Neural cell (in vitro differentiated cells): ENCODE measurements around the gene NQO1. TPM values are rescaled to one million over a fixed set of nuclear protein-coding genes. Genes with fewer than 3 reads are reported as not detected.

ENCODE experiments used
- H2AFZ ChIP-seq: fragments of 200-600, 300-800 bp; sonication (generic), shearing (Covaris generic); 2 replicates; pipeline ENCODE4 v1.6.0; 2014; ENCODE audit warnings: low read depth, mild to moderate bottlenecking, antibody characterized with exemption, low read length, moderate library complexity
- H3F3A ChIP-seq: fragments of 200-600 bp; shearing (Covaris generic); 2 replicates; pipeline ENCODE4 v1.6.1; 2016; ENCODE audit warnings: mild to moderate bottlenecking, moderate library complexity, mixed read lengths, antibody characterized with exemption, low read length; ENCODE audit not compliant: insufficient read depth, poor library complexity, severe bottlenecking
- H3K27ac ChIP-seq: fragments of 200-600, 300-800 bp; sonication (generic), shearing (Covaris generic); 2 replicates; pipeline ENCODE4 v1.5.1; 2014; ENCODE audit warnings: mild to moderate bottlenecking, low read length, moderate library complexity
- H3K27me3 ChIP-seq: fragments of 300-800, 200-600 bp; sonication (generic), shearing (Covaris generic); 2 replicates; pipeline ENCODE4 v1.6.0; 2014; ENCODE audit warnings: mild to moderate bottlenecking, low read depth, low read length, moderate library complexity; ENCODE audit not compliant: insufficient read depth
- H3K36me3 ChIP-seq: fragments of 300-800, 200-600 bp; sonication (generic), shearing (Covaris generic); 2 replicates; pipeline ENCODE4 v1.5.1; 2014; ENCODE audit warnings: mild to moderate bottlenecking, antibody characterized with exemption, low read length, moderate library complexity; ENCODE audit not compliant: insufficient read depth
- H3K4me2 ChIP-seq: fragments of 300-800, 200-600 bp; sonication (generic), shearing (Covaris generic); 2 replicates; pipeline ENCODE4 v1.6.0; 2014; ENCODE audit warnings: mild to moderate bottlenecking, low read length
- H3K4me3 ChIP-seq: fragments of 300-800, 200-600 bp; sonication (generic), shearing (Covaris generic); 2 replicates; pipeline ENCODE4 v1.5.1; 2014; ENCODE audit warnings: mild to moderate bottlenecking, low read length, moderate library complexity
- H3K79me2 ChIP-seq: fragments of 200-600 bp; shearing (Covaris generic); replicated peaks from 2 replicates; pipeline ENCODE4 v1.6.0; 2014; ENCODE audit warnings: mild to moderate bottlenecking, low read length, moderate library complexity; ENCODE audit not compliant: insufficient read depth
- H3K9ac ChIP-seq: fragments of 300-800, 200-600 bp; sonication (generic), shearing (Covaris generic); 2 replicates; pipeline ENCODE4 v1.6.1; 2016; ENCODE audit warnings: mild to moderate bottlenecking, low read length, mixed read lengths
- H3K9me2 ChIP-seq: fragments of 200-600 bp; shearing (Covaris generic); 2 replicates; pipeline ENCODE4 v1.6.1; 2016; ENCODE audit warnings: mild to moderate bottlenecking, low read length, mixed read lengths; ENCODE audit not compliant: insufficient read depth
- H3K9me3 ChIP-seq: fragments of 200-600, 300-800 bp; sonication (generic), shearing (Covaris generic); 2 replicates; pipeline ENCODE4 v1.6.1; 2016; ENCODE audit warnings: mild to moderate bottlenecking, mixed run types, low read length, moderate library complexity, mixed read lengths
- H4K20me1 ChIP-seq: fragments of 200-600 bp; shearing (Covaris generic); 2 replicates; pipeline ENCODE4 v1.6.1; 2016; ENCODE audit warnings: mild to moderate bottlenecking, mixed run types; ENCODE audit not compliant: insufficient read depth
- EP300 ChIP-seq: fragments of 450-650 bp; conservative IDR thresholded peaks from 2 replicates; pipeline ENCODE4 v1.6.1; 2014; ENCODE audit warnings: antibody characterized with exemption, mild to moderate bottlenecking, moderate library complexity; ENCODE audit not compliant: poor library complexity, severe bottlenecking
- EZH2 ChIP-seq: fragments of 200-600, 300-800 bp; shearing (Covaris generic), sonication (generic); IDR thresholded peaks from 2 replicates; pipeline ENCODE4 v1.6.1; 2014; ENCODE audit warnings: antibody characterized with exemption, low read length, borderline replicate concordance, mild to moderate bottlenecking; ENCODE audit not compliant: insufficient read depth, poor library complexity, severe bottlenecking
- MXI1 ChIP-seq: fragments of 450-650 bp; conservative IDR thresholded peaks from 2 replicates; pipeline ENCODE4 v1.6.1; 2014; ENCODE audit warnings: antibody characterized with exemption, mild to moderate bottlenecking; ENCODE audit not compliant: poor library complexity, severe bottlenecking
- POLR2AphosphoS5 ChIP-seq: IDR thresholded peaks from 2 replicates; pipeline ENCODE4 v1.6.1; 2012
- RAD21 ChIP-seq: fragments of 450-650 bp; conservative IDR thresholded peaks from 2 replicates; pipeline ENCODE4 v1.6.1; 2014; ENCODE audit warnings: antibody characterized with exemption, mild to moderate bottlenecking, moderate library complexity
- SMC3 ChIP-seq: fragments of 450-650 bp; conservative IDR thresholded peaks from 2 replicates; pipeline ENCODE4 v1.6.1; 2014; ENCODE audit warnings: antibody characterized with exemption, mild to moderate bottlenecking, moderate library complexity; ENCODE audit not compliant: poor library complexity
- TAF1 ChIP-seq: IDR thresholded peaks from 2 replicates; pipeline ENCODE4 v1.6.1; 2012; ENCODE audit warnings: low read depth
- polyA plus RNA-seq: library from polyadenylated mRNA; depleted of rRNA; stranded (reverse); fragments of >200 nt; gene quantifications from 2 replicates; pipeline ENCODE4 v1.2.3, GENCODE V29; 2014
- TF ChIP-seq, protein P1 (sequence below): fragments of 450-650 bp; IDR thresholded peaks from 2 replicates; pipeline ENCODE4 v1.5.1; 2014; ENCODE audit warnings: antibody characterized with exemption, mild to moderate bottlenecking, moderate library complexity; ENCODE audit not compliant: poor library complexity, severe bottlenecking
- TF ChIP-seq, protein P2 (sequence below): IDR thresholded peaks from 2 replicates; pipeline ENCODE4 v1.6.1; 2012; ENCODE audit warnings: borderline replicate concordance

Gene NQO1
- polyA plus RNA-seq, 1 donor from 2014 or later = 5.1 TPM

DNA sequence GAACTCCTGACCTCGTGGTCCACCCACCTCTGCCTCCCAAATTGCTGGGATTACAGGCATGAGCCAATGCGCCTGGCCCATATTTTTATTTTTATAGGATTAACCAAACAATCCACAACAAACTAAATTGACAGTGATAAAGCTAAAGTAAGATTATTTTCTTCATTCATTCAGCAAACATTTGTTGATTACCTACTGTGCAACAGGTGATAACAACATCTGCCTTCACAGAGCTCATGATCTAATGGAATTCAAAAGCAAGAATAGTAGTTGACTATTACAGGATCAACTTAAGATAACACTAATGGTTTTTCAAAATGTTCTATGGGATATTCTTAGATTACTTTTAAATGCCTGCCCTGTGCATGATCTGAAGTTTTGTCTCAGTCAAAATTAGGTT, 37.8 kb downstream of the NQO1 start:
- no peaks in the 10 kb centered on the region for H3K36me3 ChIP-seq

DNA sequence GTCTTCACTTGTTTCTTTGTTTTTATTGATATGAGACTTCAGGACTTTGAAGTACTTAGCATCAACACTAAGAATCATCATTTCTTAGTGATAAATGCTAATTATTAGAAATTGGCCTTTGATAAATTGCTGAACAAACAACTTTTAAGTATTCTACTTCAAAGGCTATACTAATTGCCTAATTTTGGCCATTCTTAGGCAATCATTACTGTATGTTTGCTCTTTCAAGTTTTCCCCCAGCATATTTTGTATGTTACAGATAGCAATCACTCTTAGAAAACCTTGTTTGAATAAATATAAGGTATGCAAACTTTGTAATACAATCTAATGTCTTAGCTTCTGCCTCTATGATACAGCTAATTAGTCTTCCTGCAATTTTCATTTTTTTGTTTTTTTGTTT, 46.0 kb downstream of the NQO1 start:
- H3K9me2 ChIP-seq = no peaks in the 10 kb centered on the region
- TF ChIP-seq EP300 = no peak
- no peak for TF ChIP-seq MXI1
- TF ChIP-seq SMC3 = no peak
- TF ChIP-seq, protein P1, sequence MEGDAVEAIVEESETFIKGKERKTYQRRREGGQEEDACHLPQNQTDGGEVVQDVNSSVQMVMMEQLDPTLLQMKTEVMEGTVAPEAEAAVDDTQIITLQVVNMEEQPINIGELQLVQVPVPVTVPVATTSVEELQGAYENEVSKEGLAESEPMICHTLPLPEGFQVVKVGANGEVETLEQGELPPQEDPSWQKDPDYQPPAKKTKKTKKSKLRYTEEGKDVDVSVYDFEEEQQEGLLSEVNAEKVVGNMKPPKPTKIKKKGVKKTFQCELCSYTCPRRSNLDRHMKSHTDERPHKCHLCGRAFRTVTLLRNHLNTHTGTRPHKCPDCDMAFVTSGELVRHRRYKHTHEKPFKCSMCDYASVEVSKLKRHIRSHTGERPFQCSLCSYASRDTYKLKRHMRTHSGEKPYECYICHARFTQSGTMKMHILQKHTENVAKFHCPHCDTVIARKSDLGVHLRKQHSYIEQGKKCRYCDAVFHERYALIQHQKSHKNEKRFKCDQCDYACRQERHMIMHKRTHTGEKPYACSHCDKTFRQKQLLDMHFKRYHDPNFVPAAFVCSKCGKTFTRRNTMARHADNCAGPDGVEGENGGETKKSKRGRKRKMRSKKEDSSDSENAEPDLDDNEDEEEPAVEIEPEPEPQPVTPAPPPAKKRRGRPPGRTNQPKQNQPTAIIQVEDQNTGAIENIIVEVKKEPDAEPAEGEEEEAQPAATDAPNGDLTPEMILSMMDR = no peak
- no peak for TF ChIP-seq TAF1
- no peak for TF ChIP-seq POLR2AphosphoS5
- TF ChIP-seq, protein P2, sequence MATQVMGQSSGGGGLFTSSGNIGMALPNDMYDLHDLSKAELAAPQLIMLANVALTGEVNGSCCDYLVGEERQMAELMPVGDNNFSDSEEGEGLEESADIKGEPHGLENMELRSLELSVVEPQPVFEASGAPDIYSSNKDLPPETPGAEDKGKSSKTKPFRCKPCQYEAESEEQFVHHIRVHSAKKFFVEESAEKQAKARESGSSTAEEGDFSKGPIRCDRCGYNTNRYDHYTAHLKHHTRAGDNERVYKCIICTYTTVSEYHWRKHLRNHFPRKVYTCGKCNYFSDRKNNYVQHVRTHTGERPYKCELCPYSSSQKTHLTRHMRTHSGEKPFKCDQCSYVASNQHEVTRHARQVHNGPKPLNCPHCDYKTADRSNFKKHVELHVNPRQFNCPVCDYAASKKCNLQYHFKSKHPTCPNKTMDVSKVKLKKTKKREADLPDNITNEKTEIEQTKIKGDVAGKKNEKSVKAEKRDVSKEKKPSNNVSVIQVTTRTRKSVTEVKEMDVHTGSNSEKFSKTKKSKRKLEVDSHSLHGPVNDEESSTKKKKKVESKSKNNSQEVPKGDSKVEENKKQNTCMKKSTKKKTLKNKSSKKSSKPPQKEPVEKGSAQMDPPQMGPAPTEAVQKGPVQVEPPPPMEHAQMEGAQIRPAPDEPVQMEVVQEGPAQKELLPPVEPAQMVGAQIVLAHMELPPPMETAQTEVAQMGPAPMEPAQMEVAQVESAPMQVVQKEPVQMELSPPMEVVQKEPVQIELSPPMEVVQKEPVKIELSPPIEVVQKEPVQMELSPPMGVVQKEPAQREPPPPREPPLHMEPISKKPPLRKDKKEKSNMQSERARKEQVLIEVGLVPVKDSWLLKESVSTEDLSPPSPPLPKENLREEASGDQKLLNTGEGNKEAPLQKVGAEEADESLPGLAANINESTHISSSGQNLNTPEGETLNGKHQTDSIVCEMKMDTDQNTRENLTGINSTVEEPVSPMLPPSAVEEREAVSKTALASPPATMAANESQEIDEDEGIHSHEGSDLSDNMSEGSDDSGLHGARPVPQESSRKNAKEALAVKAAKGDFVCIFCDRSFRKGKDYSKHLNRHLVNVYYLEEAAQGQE = no peak
- no peak for TF ChIP-seq RAD21
- TF ChIP-seq EZH2 = no peak
- H3F3A ChIP-seq = no peaks in the 10 kb centered on the region
- no peak overlapping the region for H3K4me3 ChIP-seq
- H3K36me3 ChIP-seq = no peaks in the 10 kb centered on the region
- no peak overlapping the region for H3K27ac ChIP-seq
- H2AFZ ChIP-seq = no peak overlapping the region
- no peaks in the 10 kb centered on the region for H4K20me1 ChIP-seq
- no peaks in the 10 kb centered on the region for H3K79me2 ChIP-seq
- no peaks in the 10 kb centered on the region for H3K9me3 ChIP-seq
- no peaks in the 10 kb centered on the region for H3K27me3 ChIP-seq
- no peak overlapping the region for H3K9ac ChIP-seq
- no peak overlapping the region for H3K4me2 ChIP-seq

More for the DNA sequence above, 37.8 kb downstream of the NQO1 start:
- H3K27me3 ChIP-seq = no peaks in the 10 kb centered on the region
- H3K4me3 ChIP-seq = no peak overlapping the region
- H3K9me2 ChIP-seq = no peaks in the 10 kb centered on the region
- H3K9ac ChIP-seq = no peak overlapping the region
- no peaks in the 10 kb centered on the region for H3K9me3 ChIP-seq
- H3K79me2 ChIP-seq = no peaks in the 10 kb centered on the region
- no peak overlapping the region for H3K27ac ChIP-seq
- TF ChIP-seq SMC3 (no peak), EP300 (no peak), TAF1 (no peak), MXI1 (no peak), POLR2AphosphoS5 (no peak), EZH2 (no peak), RAD21 (no peak)
- TF ChIP-seq, protein P1 = no peak
- TF ChIP-seq, protein P2 = no peak
- H4K20me1 ChIP-seq = no peaks in the 10 kb centered on the region
- H3F3A ChIP-seq = no peaks in the 10 kb centered on the region
- no peak overlapping the region for H2AFZ ChIP-seq
- H3K4me2 ChIP-seq = no peak overlapping the region
